Effector CD8-positive, alpha-beta T cell (primary cell): ENCODE results near the gene CLSTN2.

Source experiments
- DNase-seq: peaks from one replicate; lab custom pipeline; 2025; lab: John Stamatoyannopoulos, UW

Gene CLSTN2

DNA sequence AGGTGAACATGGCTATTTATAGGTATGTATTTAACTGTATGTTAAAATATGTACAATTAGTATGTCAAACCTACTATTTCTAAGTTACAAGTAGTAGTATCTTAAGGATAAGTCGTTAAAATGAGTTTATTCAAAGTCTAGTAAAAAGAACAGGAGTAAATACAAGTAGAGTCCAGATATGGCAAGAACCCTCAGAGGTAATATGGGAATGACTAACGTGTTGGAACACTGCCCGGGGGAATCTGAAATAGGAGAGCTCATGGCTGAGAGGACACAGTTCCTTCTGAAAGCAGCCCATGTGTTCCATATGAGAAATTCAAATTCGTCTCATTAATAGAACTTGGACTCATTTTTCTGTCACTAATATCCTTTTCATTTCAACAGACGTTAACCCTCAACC lies 158.8 kb downstream of the CLSTN2 start:
- DNase-seq: no peak

DNA sequence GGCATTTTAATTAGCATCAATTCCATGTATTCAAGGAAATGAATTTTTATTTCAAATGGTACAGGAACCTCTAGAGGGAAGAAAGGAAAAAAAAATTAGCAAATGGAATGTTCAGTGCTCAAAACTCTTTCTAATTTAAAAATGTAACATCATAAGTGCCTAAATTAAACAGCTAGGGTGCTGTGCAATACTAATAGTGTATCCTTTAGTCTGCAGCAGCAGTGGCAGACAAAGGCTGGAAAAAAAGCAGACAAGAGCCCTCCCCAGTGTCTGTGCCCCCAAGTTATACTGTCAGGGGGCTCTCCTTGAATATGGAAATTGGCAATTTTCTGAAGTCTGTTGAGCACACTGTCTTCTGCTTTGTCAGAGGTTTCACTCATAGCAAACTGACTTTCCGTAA lies 159.5 kb downstream of the CLSTN2 start:
- DNase-seq: no peak

GRCh38 chr3:140096037-140096436 lies 161.1 kb downstream of the CLSTN2 start:
- DNase-seq: no peak

DNA sequence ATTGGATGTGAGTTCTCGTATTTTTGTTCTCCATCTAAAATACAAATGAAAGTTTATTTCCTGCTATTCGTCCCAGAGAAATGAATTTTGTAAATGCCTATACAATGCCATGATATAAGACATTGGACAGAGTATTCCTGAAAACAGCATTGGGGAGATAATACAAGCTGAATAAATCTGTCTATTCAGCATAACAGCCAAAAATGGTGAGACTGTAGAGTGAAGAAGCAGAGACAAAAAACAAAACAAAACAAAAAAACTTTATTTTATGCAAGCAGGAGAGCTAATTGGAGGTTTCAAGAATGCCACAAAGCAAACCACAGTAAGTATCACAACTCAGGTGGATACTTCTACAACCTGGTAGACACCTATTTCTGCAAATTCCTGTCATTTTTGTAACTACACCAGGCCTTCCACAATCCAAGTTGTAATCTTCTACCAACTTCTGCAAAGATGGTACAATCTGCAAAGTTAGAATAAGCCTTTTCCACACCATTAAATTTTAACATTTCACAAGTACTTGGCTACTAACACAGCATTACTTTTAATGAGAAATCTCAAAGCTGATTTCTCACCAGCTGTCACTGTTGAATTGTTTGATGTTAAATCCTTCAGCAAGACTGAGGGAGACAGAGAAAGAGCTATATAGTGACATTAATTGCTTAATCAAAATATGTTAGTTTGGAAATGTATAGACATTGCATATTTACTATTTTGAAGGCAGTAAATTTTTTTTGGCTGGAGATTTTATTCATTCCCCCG lies 163.1 kb downstream of the CLSTN2 start:
- DNase-seq: no peak

GRCh38 chr3:140100479-140100878 lies 165.5 kb downstream of the CLSTN2 start:
- no peak for DNase-seq

DNA sequence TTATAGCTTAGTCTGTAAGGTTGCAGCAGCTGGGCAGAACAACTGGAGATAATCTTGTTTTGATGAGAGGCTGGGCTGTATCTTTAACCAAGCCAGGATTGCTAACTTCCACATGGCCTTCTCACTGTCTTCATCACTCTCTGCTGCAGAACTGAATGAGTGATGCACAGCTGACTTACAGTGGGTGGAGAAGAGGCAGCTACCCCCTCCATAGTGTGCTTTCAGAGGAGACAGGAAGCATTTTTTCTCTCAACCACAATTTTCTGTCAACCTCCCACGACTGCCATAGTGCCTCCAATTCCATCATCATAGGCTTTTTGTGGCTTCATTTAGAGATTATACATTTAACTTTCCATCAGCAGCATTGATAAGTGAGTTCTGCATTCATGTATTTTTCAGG lies 168.2 kb downstream of the CLSTN2 start:
- DNase-seq: no peak

DNA sequence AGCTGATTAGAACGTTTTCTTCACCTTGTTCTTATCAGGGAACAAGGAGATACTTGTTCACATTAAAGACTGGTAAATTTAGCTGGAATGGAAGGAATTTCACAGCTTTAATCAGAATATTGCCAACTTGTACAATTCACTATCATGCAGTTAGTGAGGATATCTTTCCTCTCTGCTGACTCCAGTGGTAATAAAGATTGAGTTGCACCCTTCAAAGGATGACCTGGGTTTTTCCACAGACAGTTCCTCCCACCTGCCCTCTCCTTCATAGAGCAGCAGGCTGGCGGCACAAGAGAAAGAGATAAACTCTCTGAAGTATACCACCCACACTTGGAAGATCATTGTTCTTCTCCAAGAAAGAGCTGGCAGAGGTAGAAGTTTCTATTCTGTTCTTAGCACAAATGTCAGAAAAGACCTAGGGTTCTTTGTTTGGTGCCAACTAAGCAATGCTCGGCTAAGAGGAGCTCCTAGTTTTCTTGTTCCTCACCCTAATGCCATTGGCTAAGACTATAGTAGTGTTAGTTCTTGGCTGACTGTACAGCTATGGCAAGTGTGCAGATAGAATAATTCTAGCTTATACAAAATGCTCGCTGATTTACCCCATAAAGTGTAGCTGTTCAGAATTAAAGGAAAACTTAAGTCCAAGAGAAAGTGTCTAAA lies 169.1 kb downstream of the CLSTN2 start:
- DNase-seq: no peak

DNA sequence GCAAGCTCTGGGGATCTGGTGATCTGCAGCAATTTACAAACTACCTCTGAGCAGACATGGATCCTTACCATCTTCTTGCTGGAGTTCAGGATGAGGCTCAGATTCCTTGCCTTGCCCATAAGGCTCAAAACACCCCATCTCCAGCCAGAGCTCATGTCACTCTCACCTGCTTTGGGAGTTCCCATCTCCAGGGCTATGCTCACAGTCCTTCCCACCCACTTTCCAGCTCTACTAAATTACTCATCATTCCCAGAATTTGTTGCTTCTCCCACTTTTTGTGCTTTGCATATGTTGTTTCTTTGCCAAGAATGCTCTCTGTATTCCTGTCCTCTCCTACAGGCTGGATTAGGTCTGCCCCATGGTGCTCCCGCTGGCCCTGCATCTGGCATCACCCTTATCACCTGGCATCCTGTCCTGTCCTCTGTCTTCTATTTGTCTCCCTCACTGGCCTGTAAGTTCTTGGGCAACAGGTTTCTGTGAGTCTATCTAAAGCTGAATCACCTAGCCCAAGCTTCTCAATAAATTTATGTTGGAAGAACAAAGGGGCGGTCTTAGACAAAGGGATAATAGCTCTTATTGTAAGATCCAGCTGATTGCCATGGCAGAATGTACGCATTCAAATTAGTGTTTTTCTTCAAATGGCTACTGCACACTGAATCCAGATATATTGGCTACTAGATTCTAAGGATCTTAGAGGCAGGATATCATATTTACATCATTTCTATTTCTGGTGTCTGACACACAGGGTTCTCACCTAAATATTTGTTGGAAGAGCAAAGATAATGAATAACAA lies 179.2 kb downstream of the CLSTN2 start:
- no peak for DNase-seq

GRCh38 chr3:140114789-140115080 lies 179.8 kb downstream of the CLSTN2 start:
- no peak for DNase-seq

DNA sequence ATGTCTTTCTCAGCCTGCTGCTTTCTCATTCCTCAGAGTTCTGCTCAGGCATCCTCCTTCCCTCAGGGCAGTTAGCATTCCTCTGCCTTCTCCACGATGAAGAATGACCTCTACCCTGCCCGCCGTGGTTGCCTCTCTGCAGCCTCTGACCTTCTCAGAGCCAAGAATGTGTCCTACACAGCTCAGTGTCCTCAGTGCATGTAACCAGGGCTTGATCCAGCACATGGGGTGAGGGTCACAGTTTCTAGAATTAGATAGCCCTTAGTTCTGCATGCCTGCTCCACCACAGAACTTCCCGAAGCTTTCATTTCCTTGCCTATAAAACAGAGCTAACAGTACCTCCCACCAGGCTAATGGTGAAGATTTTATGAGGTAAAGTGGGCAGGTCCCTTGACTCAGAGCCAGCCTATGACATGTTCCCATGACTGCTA lies 182.1 kb downstream of the CLSTN2 start:
- DNase-seq: no peak

- no peak for DNase-seq
These were observed 187.2 kb downstream of the CLSTN2 start for GRCh38 chr3:140122183-140122582.

- no peak for DNase-seq
These were observed 193.2 kb downstream of the CLSTN2 start for GRCh38 chr3:140128217-140128616.

GRCh38 chr3:140128631-140129030 lies 193.6 kb downstream of the CLSTN2 start:
- DNase-seq: no peak

DNA sequence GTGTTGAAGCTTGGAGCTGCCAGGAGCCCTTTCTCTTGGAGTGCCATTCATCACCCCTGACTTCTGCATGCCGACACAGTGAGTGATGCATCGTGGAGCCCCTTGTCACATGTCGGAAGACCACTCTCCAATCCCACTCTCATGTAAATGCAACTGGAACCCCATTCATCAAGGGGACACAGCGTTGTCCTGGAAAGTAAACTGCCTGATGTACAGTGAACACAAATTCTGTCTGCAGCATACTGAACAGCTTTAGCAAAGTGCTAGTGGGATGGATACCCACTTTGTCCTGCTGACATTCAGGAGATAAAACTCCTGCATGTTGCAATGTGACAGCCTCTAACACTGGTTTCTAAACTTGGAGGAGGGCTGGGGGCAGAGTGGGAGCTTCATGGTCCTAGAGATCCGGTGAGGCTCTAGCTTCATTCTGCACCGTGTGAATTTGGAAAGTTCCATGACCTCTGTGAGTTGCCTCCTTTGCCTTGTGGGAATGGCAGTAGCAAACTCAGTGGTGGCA lies 194.8 kb downstream of the CLSTN2 start:
- DNase-seq: no peak

DNA sequence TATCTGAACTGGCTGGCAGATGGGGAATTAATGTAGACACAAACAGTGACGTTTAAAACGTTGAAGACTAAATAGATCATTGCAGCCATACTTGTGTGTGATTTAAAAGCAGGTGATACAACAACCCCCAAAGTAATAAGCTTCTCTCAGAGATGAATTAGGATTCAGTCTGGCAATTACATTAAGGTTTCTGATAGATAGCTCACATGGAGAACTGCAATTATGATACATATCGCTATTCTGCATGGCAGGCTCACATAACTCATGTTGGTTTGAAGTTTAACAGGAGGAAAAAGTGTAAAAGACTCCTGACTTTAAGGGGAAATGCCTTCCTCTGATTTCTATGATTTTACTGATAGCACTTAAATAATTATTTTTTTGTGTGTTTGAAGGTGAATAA lies 196.9 kb downstream of the CLSTN2 start:
- no peak for DNase-seq

GRCh38 chr3:140134231-140134965 lies 199.4 kb downstream of the CLSTN2 start:
- no peak for DNase-seq

- no peak for DNase-seq
These were observed 200.5 kb downstream of the CLSTN2 start for GRCh38 chr3:140135461-140135860.

DNA sequence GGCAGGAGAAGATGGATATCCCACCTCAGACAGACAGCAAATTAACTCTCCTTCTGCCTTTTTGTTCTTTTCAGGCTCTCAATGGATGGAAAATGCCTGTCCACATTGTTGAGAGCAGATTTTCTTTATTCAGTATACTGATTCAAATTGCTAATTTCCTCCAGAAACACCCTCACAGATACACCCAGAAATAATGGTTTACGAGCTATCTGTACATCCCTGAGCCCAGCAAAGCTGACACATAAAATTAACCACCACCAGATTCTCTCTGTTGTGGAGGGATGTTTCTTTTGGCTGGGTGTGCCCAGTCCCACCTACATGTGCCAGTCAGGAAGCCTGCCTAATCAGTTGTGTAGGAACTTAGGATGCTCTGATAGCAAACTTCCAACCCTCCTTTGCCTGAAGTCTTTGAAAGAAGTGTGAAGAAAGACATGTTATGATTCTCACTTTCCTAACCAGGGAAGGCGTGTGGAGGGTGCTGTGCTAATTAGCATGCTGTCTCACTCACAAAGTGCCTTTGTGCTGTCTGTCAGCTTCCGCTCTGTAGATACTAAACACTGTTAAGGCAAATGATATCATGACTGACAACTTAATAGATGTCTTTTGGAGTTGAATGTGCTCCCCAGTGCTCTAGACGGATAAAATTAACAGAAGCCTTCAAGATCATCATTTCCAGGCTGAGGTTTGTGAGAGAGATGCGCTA lies 208.5 kb downstream of the CLSTN2 start:
- no peak for DNase-seq

DNA sequence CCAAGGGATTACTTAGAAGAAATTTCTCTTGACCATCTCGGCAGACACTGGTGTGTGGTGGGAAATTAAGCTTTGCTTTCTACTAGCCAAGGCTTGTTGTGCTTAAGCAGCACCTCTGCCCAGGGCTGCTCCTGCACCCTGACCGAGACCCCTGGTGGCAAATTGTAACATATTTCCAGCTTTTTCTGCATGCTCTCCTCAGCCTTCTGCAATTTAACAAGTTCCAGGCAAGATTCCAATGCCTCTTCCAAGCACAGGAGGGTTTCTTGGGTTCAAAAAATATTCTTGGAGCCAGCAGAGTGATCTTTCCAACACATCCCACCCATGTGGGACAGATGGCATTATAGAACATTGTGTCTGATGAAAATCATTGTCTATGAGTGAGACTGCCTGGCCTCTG lies 210.5 kb downstream of the CLSTN2 start:
- no peak for DNase-seq

DNA sequence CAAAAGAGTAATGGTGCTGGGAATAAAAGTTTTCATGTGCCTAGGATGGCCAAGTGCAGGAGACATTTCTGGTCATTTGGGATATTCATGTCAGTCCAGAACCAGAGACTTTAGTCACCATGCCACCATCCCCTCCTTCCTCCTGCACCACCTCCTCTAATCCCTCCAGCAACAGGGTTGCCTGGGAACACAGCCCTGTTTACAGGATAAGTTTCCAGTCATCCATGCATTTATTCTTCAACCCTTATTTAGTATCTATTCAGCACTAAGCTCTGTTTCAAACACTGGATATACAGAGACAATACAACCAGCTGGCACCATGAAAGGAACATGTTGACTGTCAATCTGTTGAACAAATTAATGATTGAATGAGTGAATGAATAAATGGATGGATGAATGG lies 211.7 kb downstream of the CLSTN2 start:
- no peak for DNase-seq

GRCh38 chr3:140147965-140148490 lies 213.0 kb downstream of the CLSTN2 start:
- DNase-seq: no peak
